ENCODE measurements around the gene MYO16.
A peak's percentile ranks its signal among the peaks of the same experiment; 100 is the strongest.

MYO16 gene

GRCh38 chr13:108629181-108629752 is at the start of gene MYO16:
Gene MYO16, plus strand, starts transcription at chr13:108629611. Its CDS starts 234 bp downstream, at chr13:108629845.
- DNase-seq: no peak

- no peak for DNase-seq
These were observed 42.6 kb upstream of the MYO16 start for GRCh38 chr13:108586826-108587225.

- DNase-seq: no peak
These were observed 40.9 kb upstream of the MYO16 start for GRCh38 chr13:108588516-108588915.

- DNase-seq: no peak
These were observed 35.3 kb upstream of the MYO16 start for GRCh38 chr13:108594153-108594552.

GRCh38 chr13:108595436-108596274 is 33.8 kb upstream of the MYO16 start:
- DNase-seq: no peak

- no peak for DNase-seq
These were observed 31.5 kb upstream of the MYO16 start for GRCh38 chr13:108597943-108598342.

GRCh38 chr13:108606424-108606823 is 23.0 kb upstream of the MYO16 start:
- DNase-seq: no peak

- DNase-seq: peak; percentile 20
These were observed 20.1 kb upstream of the MYO16 start for GRCh38 chr13:108609353-108609752.

- DNase-seq: no peak
These were observed 18.9 kb upstream of the MYO16 start for GRCh38 chr13:108610507-108610906.

GRCh38 chr13:108615241-108615640 is 14.2 kb upstream of the MYO16 start:
- DNase-seq: no peak

- no peak for DNase-seq
These were observed 11.2 kb upstream of the MYO16 start for GRCh38 chr13:108618233-108618632.

GRCh38 chr13:108621462-108621861 is 7.9 kb upstream of the MYO16 start:
- DNase-seq: no peak

- no peak for DNase-seq
These were observed 5.3 kb upstream of the MYO16 start for GRCh38 chr13:108624108-108624507.

- no peak for DNase-seq
These were observed 4.4 kb upstream of the MYO16 start for GRCh38 chr13:108624979-108625378.

- no peak for DNase-seq
These were observed 577 bp downstream of the MYO16 start for GRCh38 chr13:108629988-108630387.

GRCh38 chr13:108632649-108633167 is 3.3 kb downstream of the MYO16 start:
- DNase-seq: no peak

- DNase-seq: no peak
These were observed 9.5 kb downstream of the MYO16 start for GRCh38 chr13:108638901-108639300.

- no peak for DNase-seq
These were observed 14.4 kb downstream of the MYO16 start for GRCh38 chr13:108643646-108644353.

- no peak for DNase-seq
These were observed 16.0 kb downstream of the MYO16 start for GRCh38 chr13:108645376-108645775.

- DNase-seq: no peak
These were observed 20.9 kb downstream of the MYO16 start for GRCh38 chr13:108650271-108650670.

GRCh38 chr13:108656742-108657141 is 27.3 kb downstream of the MYO16 start:
- DNase-seq: no peak

- no peak for DNase-seq
These were observed 28.1 kb downstream of the MYO16 start for GRCh38 chr13:108657519-108657918.

- DNase-seq: no peak
These were observed 33.1 kb downstream of the MYO16 start for GRCh38 chr13:108662528-108662927.

- DNase-seq: no peak
These were observed 34.3 kb downstream of the MYO16 start for GRCh38 chr13:108663710-108664109.
